GM23338 (cell line): ENCODE measurements around the gene MMAB. TPM values are rescaled to one million over a fixed set of nuclear protein-coding genes. Genes with fewer than 3 reads are reported as not detected.

ENCODE experiments used
- ATAC-seq: fragments of 200-7000 bp; cut with Tn5 transposase; 3 replicates; pipeline ENCODE4 v1.9.1; 2020
- DNase-seq: peaks from one replicate; pipeline ENCODE4 v3.0.0-alpha.2; 2015; ENCODE audit warnings: low spot score
- H2AFZ ChIP-seq: fragments of 200-600 bp; sonication (generic); 2 replicates; pipeline ENCODE4 v1.8.0; 2016; ENCODE audit warnings: antibody characterized with exemption, mild to moderate bottlenecking, moderate library complexity
- H3F3A ChIP-seq: fragments of 200-600 bp; sonication (generic); replicated peaks from 2 replicates; pipeline ENCODE4 v1.8.0; 2017; ENCODE audit warnings: antibody characterized with exemption, mixed run types, low read depth
- H3K27ac ChIP-seq: fragments of 200-600 bp; sonication (generic); 2 replicates; pipeline ENCODE4 v1.6.1; 2016; ENCODE audit warnings: low read depth
- H3K27me3 ChIP-seq: fragments of 200-600 bp; sonication (generic); 2 replicates; pipeline ENCODE4 v1.8.0; 2016; ENCODE audit warnings: mild to moderate bottlenecking, mixed run types, moderate library complexity; ENCODE audit not compliant: insufficient read depth
- H3K36me3 ChIP-seq: fragments of 200-600 bp; sonication (generic); 2 replicates; pipeline ENCODE4 v1.8.0; 2016; ENCODE audit warnings: mild to moderate bottlenecking; ENCODE audit not compliant: insufficient read depth
- H3K4me1 ChIP-seq: fragments of 200-600 bp; sonication (generic); 2 replicates; pipeline ENCODE4 v1.8.0; 2016; ENCODE audit warnings: mild to moderate bottlenecking, moderate library complexity; ENCODE audit not compliant: insufficient read depth
- H3K4me2 ChIP-seq: fragments of 200-600 bp; sonication (generic); 2 replicates; pipeline ENCODE4 v1.7.1; 2017; ENCODE audit warnings: mixed run types
- H3K4me3 ChIP-seq: fragments of 200-600 bp; sonication (generic); 2 replicates; pipeline ENCODE4 v1.6.1; 2016; ENCODE audit warnings: mixed run types
- H3K79me2 ChIP-seq: fragments of 200-600 bp; sonication (generic); replicated peaks from 2 replicates; pipeline ENCODE4 v1.8.0; 2017; ENCODE audit warnings: mild to moderate bottlenecking; ENCODE audit not compliant: insufficient read depth
- H3K9me2 ChIP-seq: fragments of 200-600 bp; sonication (generic); 2 replicates; pipeline ENCODE4 v1.8.0; 2017; ENCODE audit not compliant: insufficient read depth
- H4K20me1 ChIP-seq: fragments of 200-600 bp; sonication (generic); replicated peaks from 2 replicates; pipeline ENCODE4 v1.8.0; 2017; ENCODE audit warnings: mild to moderate bottlenecking; ENCODE audit not compliant: insufficient read depth
- H3K27ac Mint-ChIP-seq: 2 replicates; pipeline ENCODE4 v1.8.0; 2020; ENCODE audit warnings: inconsistent platforms, mild to moderate bottlenecking, moderate library complexity, mixed read lengths
- H3K27me3 Mint-ChIP-seq: 3 replicates; pipeline ENCODE4 v1.8.0; 2022; ENCODE audit warnings: low read depth, mild to moderate bottlenecking, moderate library complexity, mixed read lengths, inconsistent platforms; ENCODE audit not compliant: insufficient read depth, poor library complexity
- H3K36me3 Mint-ChIP-seq: 3 replicates; pipeline ENCODE4 v1.8.0; 2021; ENCODE audit warnings: low read depth, mild to moderate bottlenecking, inconsistent platforms, moderate library complexity, mixed read lengths
- H3K4me1 Mint-ChIP-seq: 3 replicates; pipeline ENCODE4 v1.8.0; 2020; ENCODE audit warnings: mild to moderate bottlenecking, inconsistent platforms, mixed read lengths
- H3K4me3 Mint-ChIP-seq: 3 replicates; pipeline ENCODE4 v1.8.0; 2021; ENCODE audit warnings: moderate library complexity, mild to moderate bottlenecking, inconsistent platforms, mixed read lengths
- H3K9me3 Mint-ChIP-seq: 3 replicates; pipeline ENCODE4 v1.8.0; 2020; ENCODE audit warnings: moderate library complexity, mild to moderate bottlenecking, inconsistent platforms, mixed read lengths
- CREB1 ChIP-seq: fragments of 250-450 bp; sonication (Bioruptor Pico); IDR thresholded peaks from 2 replicates; pipeline ENCODE4 v1.5.0; 2020; ENCODE audit warnings: low read depth, mild to moderate bottlenecking, moderate library complexity
- EZH2 ChIP-seq: fragments of 200-600 bp; sonication (generic); IDR thresholded peaks from one replicate; pipeline ENCODE4 v1.8.0; 2017; ENCODE audit warnings: antibody characterized with exemption, mild to moderate bottlenecking, low read depth; ENCODE audit not compliant: unreplicated experiment
- EZH2phosphoT487 ChIP-seq: fragments of 200-600 bp; sonication (generic); IDR thresholded peaks from one replicate; pipeline ENCODE4 v1.8.1; 2018; ENCODE audit warnings: antibody characterized with exemption; ENCODE audit not compliant: unreplicated experiment
- JUNB ChIP-seq: IDR thresholded peaks from one replicate; pipeline ENCODE4 v1.6.1; 2016; ENCODE audit warnings: antibody characterized with exemption; ENCODE audit not compliant: unreplicated experiment
- NANOG ChIP-seq: IDR thresholded peaks from 2 replicates; pipeline ENCODE4 v1.6.1; 2016; ENCODE audit warnings: antibody characterized with exemption, borderline replicate concordance
- POLR2AphosphoS5 ChIP-seq: IDR thresholded peaks from 2 replicates; pipeline ENCODE4 v1.6.1; 2016; ENCODE audit warnings: antibody characterized with exemption, low read depth
- ZNF114 ChIP-seq: fragments of 250-450 bp; sonication (Bioruptor Pico); IDR thresholded peaks from 2 replicates; pipeline ENCODE4 v1.5.0; 2020; ENCODE audit warnings: mild to moderate bottlenecking, moderate library complexity
- polyA plus RNA-seq: library from polyadenylated mRNA; unstranded; fragments of >200 nt; fragmentation: Nextera tagmentation; extraction: Ambion mirVana; gene quantifications from 2 replicates; pipeline ENCODE4 v1.2.1, GENCODE V29; 2016
- total RNA-seq: library from RNA; depleted of rRNA; stranded (reverse); fragments of >200 nt; shearing (Covaris generic); gene quantifications from 2 replicates; pipeline ENCODE4 v1.2.3, GENCODE V29; 2014
- TF ChIP-seq, protein P1 (sequence below): IDR thresholded peaks from 2 replicates; pipeline ENCODE4 v1.6.1; 2016; ENCODE audit warnings: antibody characterized with exemption
- TF ChIP-seq, protein P2 (sequence below), 2 experiments: fragments of 200-600 bp in 1 of 2; sonication (generic) in 1 of 2; conservative IDR thresholded peaks; 2 replicates each; pipeline versions ENCODE4 v1.5.1 to v1.6.1; 2016 to 2017; ENCODE audit warnings: antibody characterized with exemption in 2 of 2, low read depth in 2 of 2, mild to moderate bottlenecking in 2 of 2, moderate library complexity in 1 of 2
- TF ChIP-seq, protein P3 (sequence below): fragments of 250-450 bp; sonication (Bioruptor Pico); IDR thresholded peaks from 2 replicates; pipeline ENCODE4 v1.5.0; 2020; ENCODE audit warnings: mild to moderate bottlenecking, moderate library complexity

MMAB gene
- total and polyA plus RNA-seq, 2 experiments from 2014 or later: 24.7 to 38.5 TPM

DNA sequence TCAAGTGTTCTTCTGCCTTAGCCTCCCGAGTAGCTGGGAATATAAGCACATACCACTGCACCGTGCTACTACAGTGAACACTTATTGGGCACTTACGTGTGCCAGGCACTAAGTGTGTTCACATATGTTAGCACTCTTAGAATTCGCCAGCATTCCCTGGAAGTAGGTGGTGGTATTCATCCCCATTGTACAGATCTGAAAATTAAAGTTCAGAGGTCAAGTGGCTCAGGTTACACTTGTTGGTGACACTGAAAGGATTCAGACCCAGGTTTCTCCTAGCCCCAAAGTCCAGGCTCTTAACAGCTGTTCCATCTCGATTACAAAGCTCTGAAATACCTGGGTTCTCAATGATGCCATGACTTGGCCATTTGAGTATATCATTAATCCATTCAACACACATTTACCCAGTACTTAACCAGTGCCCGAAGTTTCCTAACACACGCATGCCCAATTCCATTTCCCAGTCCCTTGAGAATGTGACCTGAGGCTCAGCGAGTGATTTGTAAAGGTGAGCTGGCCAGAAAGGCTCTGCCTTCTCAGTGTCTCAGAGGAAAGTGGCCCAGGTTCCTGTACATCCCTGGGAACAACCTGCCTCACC lies 5.1 kb upstream of the MMAB start:
- Histone ChIP-seq H3K4me1 (peaks cover 10% of the 10 kb centered on the region; the same call in 1 of the 2 replicates), H3K4me3 (no peak overlapping the region), H3K9me2 (no peaks in the 10 kb centered on the region), H3K27me3 (no peaks in the 10 kb centered on the region), H3K36me3 (peaks cover 21% of the 10 kb centered on the region), H2AFZ (no peak overlapping the region), H3K4me2 (no peak overlapping the region), H3K79me2 (peaks cover 25% of the 10 kb centered on the region), H4K20me1 (no peaks in the 10 kb centered on the region), H3K27ac (no peak overlapping the region), H3F3A (no peaks in the 10 kb centered on the region)
- H3K4me1 Mint-ChIP-seq: peaks cover 12% of the 10 kb centered on the region
- peaks cover 7% of the 10 kb centered on the region for H3K27me3 Mint-ChIP-seq
- no peak overlapping the region for H3K27ac Mint-ChIP-seq
- no peak overlapping the region for H3K4me3 Mint-ChIP-seq
- no peaks in the 10 kb centered on the region for H3K9me3 Mint-ChIP-seq
- ATAC-seq (no peak), DNase-seq (no peak)
- TF ChIP-seq, protein P1, sequence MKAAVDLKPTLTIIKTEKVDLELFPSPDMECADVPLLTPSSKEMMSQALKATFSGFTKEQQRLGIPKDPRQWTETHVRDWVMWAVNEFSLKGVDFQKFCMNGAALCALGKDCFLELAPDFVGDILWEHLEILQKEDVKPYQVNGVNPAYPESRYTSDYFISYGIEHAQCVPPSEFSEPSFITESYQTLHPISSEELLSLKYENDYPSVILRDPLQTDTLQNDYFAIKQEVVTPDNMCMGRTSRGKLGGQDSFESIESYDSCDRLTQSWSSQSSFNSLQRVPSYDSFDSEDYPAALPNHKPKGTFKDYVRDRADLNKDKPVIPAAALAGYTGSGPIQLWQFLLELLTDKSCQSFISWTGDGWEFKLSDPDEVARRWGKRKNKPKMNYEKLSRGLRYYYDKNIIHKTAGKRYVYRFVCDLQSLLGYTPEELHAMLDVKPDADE: no peak
- TF ChIP-seq CREB1 (CRISPR knock-in tag): no peak
- TF ChIP-seq JUNB: no peak
- no peak for TF ChIP-seq POLR2AphosphoS5
- no peak for TF ChIP-seq NANOG
- TF ChIP-seq EZH2: no peak
- TF ChIP-seq, protein P2, sequence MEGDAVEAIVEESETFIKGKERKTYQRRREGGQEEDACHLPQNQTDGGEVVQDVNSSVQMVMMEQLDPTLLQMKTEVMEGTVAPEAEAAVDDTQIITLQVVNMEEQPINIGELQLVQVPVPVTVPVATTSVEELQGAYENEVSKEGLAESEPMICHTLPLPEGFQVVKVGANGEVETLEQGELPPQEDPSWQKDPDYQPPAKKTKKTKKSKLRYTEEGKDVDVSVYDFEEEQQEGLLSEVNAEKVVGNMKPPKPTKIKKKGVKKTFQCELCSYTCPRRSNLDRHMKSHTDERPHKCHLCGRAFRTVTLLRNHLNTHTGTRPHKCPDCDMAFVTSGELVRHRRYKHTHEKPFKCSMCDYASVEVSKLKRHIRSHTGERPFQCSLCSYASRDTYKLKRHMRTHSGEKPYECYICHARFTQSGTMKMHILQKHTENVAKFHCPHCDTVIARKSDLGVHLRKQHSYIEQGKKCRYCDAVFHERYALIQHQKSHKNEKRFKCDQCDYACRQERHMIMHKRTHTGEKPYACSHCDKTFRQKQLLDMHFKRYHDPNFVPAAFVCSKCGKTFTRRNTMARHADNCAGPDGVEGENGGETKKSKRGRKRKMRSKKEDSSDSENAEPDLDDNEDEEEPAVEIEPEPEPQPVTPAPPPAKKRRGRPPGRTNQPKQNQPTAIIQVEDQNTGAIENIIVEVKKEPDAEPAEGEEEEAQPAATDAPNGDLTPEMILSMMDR (conservative IDR thresholded peaks at IDR 0.05; ENCODE audit: low read depth in 2 of 2): no peak
- TF ChIP-seq, protein P3, sequence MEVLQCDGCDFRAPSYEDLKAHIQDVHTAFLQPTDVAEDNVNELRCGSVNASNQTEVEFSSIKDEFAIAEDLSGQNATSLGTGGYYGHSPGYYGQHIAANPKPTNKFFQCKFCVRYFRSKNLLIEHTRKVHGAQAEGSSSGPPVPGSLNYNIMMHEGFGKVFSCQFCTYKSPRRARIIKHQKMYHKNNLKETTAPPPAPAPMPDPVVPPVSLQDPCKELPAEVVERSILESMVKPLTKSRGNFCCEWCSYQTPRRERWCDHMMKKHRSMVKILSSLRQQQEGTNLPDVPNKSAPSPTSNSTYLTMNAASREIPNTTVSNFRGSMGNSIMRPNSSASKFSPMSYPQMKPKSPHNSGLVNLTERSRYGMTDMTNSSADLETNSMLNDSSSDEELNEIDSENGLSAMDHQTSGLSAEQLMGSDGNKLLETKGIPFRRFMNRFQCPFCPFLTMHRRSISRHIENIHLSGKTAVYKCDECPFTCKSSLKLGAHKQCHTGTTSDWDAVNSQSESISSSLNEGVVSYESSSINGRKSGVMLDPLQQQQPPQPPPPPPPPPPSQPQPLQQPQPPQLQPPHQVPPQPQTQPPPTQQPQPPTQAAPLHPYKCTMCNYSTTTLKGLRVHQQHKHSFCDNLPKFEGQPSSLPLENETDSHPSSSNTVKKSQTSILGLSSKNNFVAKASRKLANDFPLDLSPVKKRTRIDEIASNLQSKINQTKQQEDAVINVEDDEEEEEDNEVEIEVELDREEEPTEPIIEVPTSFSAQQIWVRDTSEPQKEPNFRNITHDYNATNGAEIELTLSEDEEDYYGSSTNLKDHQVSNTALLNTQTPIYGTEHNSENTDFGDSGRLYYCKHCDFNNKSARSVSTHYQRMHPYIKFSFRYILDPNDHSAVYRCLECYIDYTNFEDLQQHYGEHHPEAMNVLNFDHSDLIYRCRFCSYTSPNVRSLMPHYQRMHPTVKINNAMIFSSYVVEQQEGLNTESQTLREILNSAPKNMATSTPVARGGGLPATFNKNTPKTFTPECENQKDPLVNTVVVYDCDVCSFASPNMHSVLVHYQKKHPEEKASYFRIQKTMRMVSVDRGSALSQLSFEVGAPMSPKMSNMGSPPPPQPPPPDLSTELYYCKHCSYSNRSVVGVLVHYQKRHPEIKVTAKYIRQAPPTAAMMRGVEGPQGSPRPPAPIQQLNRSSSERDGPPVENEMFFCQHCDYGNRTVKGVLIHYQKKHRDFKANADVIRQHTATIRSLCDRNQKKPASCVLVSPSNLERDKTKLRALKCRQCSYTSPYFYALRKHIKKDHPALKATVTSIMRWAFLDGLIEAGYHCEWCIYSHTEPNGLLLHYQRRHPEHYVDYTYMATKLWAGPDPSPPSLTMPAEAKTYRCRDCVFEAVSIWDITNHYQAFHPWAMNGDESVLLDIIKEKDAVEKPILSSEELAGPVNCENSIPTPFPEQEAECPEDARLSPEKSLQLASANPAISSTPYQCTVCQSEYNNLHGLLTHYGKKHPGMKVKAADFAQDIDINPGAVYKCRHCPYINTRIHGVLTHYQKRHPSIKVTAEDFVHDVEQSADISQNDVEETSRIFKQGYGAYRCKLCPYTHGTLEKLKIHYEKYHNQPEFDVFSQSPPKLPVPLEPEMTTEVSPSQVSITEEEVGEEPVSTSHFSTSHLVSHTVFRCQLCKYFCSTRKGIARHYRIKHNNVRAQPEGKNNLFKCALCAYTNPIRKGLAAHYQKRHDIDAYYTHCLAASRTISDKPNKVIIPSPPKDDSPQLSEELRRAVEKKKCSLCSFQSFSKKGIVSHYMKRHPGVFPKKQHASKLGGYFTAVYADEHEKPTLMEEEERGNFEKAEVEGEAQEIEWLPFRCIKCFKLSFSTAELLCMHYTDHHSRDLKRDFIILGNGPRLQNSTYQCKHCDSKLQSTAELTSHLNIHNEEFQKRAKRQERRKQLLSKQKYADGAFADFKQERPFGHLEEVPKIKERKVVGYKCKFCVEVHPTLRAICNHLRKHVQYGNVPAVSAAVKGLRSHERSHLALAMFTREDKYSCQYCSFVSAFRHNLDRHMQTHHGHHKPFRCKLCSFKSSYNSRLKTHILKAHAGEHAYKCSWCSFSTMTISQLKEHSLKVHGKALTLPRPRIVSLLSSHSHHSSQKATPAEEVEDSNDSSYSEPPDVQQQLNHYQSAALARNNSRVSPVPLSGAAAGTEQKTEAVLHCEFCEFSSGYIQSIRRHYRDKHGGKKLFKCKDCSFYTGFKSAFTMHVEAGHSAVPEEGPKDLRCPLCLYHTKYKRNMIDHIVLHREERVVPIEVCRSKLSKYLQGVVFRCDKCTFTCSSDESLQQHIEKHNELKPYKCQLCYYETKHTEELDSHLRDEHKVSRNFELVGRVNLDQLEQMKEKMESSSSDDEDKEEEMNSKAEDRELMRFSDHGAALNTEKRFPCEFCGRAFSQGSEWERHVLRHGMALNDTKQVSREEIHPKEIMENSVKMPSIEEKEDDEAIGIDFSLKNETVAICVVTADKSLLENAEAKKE (CRISPR knock-in tag): no peak
- TF ChIP-seq ZNF114 (CRISPR knock-in tag): no peak
- TF ChIP-seq EZH2phosphoT487: no peak
- peaks cover 51% of the 10 kb centered on the region for H3K36me3 Mint-ChIP-seq
